ENCODE measurements around the gene PSMA2.

DNA sequence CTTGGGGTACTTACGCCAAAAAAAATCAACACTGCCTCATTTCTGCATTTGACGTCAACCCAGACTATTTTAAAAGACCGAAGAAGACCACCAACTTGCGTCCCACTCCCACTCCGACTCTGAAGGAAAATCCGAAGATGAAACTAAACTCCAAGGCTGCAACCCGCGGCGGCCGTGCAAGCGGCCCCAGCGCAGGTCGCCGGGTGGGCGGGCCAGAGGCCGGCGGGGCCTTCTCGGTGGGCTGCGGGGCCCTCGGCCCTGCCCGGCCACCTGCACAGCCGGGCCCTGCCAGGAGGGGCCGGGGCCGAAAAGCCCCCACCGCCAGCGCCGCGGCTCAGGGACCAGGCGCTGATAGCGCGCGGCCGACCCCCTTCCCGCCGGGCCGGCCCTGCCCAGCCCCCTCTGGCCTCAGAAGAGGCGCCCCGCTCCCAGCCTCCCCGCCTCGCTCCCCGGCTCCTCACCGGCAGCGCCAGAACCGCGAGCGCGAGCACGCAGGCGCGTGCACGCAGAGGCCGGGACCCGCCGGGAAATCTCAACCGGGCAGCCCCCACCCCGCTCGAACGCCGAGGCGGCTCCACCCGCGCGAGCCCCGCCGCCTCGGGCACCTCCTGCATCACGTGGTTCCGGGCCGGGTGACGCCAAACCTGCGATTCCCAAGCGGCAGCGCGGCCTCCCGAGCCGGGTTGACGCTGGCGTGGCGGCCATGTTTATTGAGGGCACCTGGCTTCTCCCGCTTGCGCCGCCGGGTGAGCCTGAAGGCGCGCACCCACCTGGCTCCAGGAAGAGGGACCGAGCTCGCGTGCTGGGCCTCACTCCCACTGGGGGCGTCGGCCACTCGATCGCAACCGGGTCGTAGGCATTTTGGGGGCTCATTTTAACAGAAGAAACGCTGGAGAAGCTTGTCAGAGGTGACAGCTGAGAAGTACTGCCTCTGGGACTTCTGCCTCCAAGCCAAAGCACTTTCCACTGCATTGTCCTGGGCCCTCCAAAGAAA, 20.2 kb downstream of the PSMA2 start, which contains the start of gene C7orf25:
- TF ChIP-seq, protein P1, sequence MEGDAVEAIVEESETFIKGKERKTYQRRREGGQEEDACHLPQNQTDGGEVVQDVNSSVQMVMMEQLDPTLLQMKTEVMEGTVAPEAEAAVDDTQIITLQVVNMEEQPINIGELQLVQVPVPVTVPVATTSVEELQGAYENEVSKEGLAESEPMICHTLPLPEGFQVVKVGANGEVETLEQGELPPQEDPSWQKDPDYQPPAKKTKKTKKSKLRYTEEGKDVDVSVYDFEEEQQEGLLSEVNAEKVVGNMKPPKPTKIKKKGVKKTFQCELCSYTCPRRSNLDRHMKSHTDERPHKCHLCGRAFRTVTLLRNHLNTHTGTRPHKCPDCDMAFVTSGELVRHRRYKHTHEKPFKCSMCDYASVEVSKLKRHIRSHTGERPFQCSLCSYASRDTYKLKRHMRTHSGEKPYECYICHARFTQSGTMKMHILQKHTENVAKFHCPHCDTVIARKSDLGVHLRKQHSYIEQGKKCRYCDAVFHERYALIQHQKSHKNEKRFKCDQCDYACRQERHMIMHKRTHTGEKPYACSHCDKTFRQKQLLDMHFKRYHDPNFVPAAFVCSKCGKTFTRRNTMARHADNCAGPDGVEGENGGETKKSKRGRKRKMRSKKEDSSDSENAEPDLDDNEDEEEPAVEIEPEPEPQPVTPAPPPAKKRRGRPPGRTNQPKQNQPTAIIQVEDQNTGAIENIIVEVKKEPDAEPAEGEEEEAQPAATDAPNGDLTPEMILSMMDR (IDR thresholded peaks at IDR 0.05; ENCODE audit: poor library complexity), result no peak
- TF ChIP-seq EZH2 (IDR thresholded peaks at IDR 0.05; ENCODE audit: borderline replicate concordance), result no peak
